ENCODE data around the gene MYO15B.

- no peak for TF ChIP-seq EZH2 (IDR thresholded peaks at IDR 0.05; ENCODE audit: insufficient read depth, poor library complexity, severe bottlenecking)
- TF ChIP-seq EZH2phosphoT487 (IDR thresholded peaks at IDR 0.05; ENCODE audit: insufficient read depth, low read depth), result no peak
These were observed 42.7 kb downstream of the MYO15B start for GRCh38 chr17:75630071-75630917.
